ENCODE data around the gene SLC2A13. TPM values are rescaled to one million over a fixed set of nuclear protein-coding genes. Genes with fewer than 3 reads are reported as not detected.

Gene SLC2A13
- total RNA-seq, 1 donor from 2014 or later: 7.4 TPM

DNA sequence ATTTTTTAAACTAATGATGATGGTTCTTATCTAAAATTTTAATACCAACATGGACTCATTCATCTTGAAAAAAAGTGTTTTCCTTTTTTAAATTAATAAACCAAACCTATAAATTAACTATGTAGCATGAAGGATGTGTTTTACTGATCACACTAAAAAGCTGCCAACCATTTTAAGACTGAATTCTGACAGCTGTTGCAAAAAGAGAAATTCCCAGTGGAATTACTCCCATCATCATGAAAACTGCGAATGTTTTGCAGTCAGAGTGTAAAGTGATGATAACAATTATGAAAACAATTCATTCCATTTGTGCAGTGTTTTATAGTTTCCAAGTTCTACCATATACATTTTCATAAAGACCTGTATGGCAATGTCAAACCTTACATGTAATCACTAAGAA is 232.8 kb downstream of the SLC2A13 start:
- H3K36me3 Mint-ChIP-seq: peaks cover under 1% of the 10 kb centered on the region
- H3K27ac Mint-ChIP-seq: no peak overlapping the region

DNA sequence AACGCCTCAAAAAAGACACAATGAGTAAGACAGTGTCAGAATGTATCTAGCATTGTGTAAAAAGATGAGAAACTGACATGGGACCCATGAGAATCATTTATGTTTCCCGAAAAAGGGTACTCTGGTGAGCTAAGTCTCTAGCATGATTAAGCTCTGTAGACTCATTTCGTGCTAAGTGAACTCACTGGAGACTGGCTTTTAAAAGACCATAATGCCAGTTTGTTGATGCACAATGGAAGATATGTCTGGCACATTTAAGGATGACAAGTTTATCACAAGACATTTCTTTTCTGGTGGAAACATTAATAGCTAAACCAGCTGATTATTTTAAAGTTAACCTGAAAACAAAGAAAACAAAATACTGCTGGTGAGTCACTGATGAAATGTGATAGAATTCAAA is 233.5 kb downstream of the SLC2A13 start:
- no peak for TF ChIP-seq CTCF (IDR thresholded peaks at IDR 0.05; ENCODE audit: unreplicated experiment)
- H3K27ac Mint-ChIP-seq: no peak overlapping the region
- no peaks in the 10 kb centered on the region for H3K27me3 Mint-ChIP-seq (ENCODE audit: low read depth)
- H3K4me1 Mint-ChIP-seq: peaks cover 18% of the 10 kb centered on the region
- DNase-seq (ENCODE audit: low spot score in 2 of 2, unreplicated experiment in 2 of 2): no peak
- H3K4me3 Mint-ChIP-seq: no peak overlapping the region
- H3K9me3 Mint-ChIP-seq: peaks cover 5% of the 10 kb centered on the region
- no peaks in the 10 kb centered on the region for H3K36me3 Mint-ChIP-seq

More for the DNA sequence above, 232.8 kb downstream of the SLC2A13 start:
- H3K4me3 Mint-ChIP-seq: no peak overlapping the region
- H3K9me3 Mint-ChIP-seq: peaks cover 9% of the 10 kb centered on the region
- H3K4me1 Mint-ChIP-seq: peaks cover 18% of the 10 kb centered on the region
- no peak for TF ChIP-seq CTCF (IDR thresholded peaks at IDR 0.05; ENCODE audit: unreplicated experiment)
- no peak for DNase-seq (ENCODE audit: low spot score in 2 of 2, unreplicated experiment in 2 of 2)
- no peaks in the 10 kb centered on the region for H3K27me3 Mint-ChIP-seq (ENCODE audit: low read depth)

- Mint-ChIP-seq H3K27ac (no peak overlapping the region), H3K36me3 (peaks cover 2% of the 10 kb centered on the region), H3K4me1 (no peaks in the 10 kb centered on the region), H3K4me3 (no peak overlapping the region), H3K27me3 (ENCODE audit: low read depth) (no peaks in the 10 kb centered on the region), H3K9me3 (peaks cover 11% of the 10 kb centered on the region)
- no peak for TF ChIP-seq CTCF (IDR thresholded peaks at IDR 0.05; ENCODE audit: unreplicated experiment)
- DNase-seq (ENCODE audit: low spot score in 2 of 2, unreplicated experiment in 2 of 2): no peak
Observed at GRCh38 chr12:39868328-39868725, 237.6 kb downstream of the SLC2A13 start.

- Mint-ChIP-seq H3K4me3 (no peak overlapping the region), H3K27me3 (ENCODE audit: low read depth) (no peaks in the 10 kb centered on the region)
Observed at GRCh38 chr12:39867631-39868327, 238.1 kb downstream of the SLC2A13 start.

GRCh38 chr12:39866135-39866534 is 239.7 kb downstream of the SLC2A13 start:
- peaks cover 2% of the 10 kb centered on the region for H3K36me3 Mint-ChIP-seq
- no peak for DNase-seq (ENCODE audit: low spot score in 2 of 2, unreplicated experiment in 2 of 2)
- TF ChIP-seq CTCF (IDR thresholded peaks at IDR 0.05; ENCODE audit: unreplicated experiment): no peak
- no peak overlapping the region for H3K27ac Mint-ChIP-seq
- no peak overlapping the region for H3K4me3 Mint-ChIP-seq
- peaks cover 11% of the 10 kb centered on the region for H3K9me3 Mint-ChIP-seq
- H3K4me1 Mint-ChIP-seq: no peaks in the 10 kb centered on the region
- H3K27me3 Mint-ChIP-seq (ENCODE audit: low read depth): no peaks in the 10 kb centered on the region

More at GRCh38 chr12:39867631-39868327, 238.1 kb downstream of the SLC2A13 start:
- H3K4me1 Mint-ChIP-seq: no peaks in the 10 kb centered on the region
- DNase-seq (ENCODE audit: low spot score in 2 of 2, unreplicated experiment in 2 of 2): no peak
- peaks cover 2% of the 10 kb centered on the region for H3K36me3 Mint-ChIP-seq
- no peak for TF ChIP-seq CTCF (IDR thresholded peaks at IDR 0.05; ENCODE audit: unreplicated experiment)
- H3K9me3 Mint-ChIP-seq: peaks cover 11% of the 10 kb centered on the region
- no peak overlapping the region for H3K27ac Mint-ChIP-seq
